PC-3 (cell line): Measurements from ENCODE around the gene MAD1L1.

Experiments used
- CTCF ChIP-seq: fragments of 300-600 bp; sonication (generic); conservative IDR thresholded peaks from 2 replicates; pipeline ENCODE4 v1.5.1; 2017; ENCODE audit warnings: antibody characterized with exemption, low read depth, mild to moderate bottlenecking, low read length
- EZH2 ChIP-seq: fragments of 300-600 bp; sonication (generic); IDR thresholded peaks from one replicate; pipeline ENCODE4 v1.6.1; 2017; ENCODE audit warnings: antibody characterized with exemption, mild to moderate bottlenecking, low read length; ENCODE audit not compliant: unreplicated experiment

- TF ChIP-seq EZH2 (no peak), CTCF (no peak)
Observed at GRCh38 chr7:1807821-1808600, 424.7 kb downstream of the MAD1L1 start.
